Measurements from ENCODE around the gene VWA8.
"Not testable (repeated sequence)": the region's sequence is repeated elsewhere in the genome, so short reads cannot be mapped to it uniquely, and the experiment has no call there.

Gene VWA8

DNA sequence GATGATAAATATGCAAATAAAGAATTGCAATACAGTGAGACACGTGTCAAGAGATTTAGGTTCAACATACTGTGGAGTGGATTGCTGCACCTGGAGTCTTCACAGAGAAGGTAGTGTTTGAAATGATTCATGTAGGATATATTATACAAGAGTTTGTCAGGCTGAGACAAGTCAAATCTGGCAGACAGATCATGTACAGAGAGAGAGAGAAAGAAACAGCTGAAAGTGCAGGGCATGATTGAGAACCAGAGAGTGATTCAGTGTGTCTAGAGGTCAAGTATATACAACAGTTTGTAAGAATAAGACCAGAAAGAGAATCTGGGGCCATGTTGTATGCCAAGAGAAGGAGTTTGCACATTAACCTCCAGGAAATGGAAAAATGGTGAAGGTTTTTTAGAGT, 2.1 kb upstream of the VWA8 start:
- FAIRE-seq: no peak

DNA sequence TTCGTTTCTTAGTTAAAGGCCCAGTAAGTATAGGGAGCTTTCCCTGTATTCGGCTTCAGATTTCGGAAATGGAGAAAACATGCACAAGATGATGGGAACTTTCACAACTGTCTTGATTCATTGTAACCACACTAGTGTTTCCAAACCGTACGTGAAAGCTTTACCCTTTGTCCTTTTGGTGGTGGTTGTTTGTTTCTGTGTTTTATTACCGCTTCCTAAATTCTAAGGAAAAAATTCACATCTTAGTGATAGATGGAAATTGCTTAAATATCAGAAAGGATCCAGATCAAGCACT, 504 bp upstream of the VWA8 start:
- FAIRE-seq: no peak

DNA sequence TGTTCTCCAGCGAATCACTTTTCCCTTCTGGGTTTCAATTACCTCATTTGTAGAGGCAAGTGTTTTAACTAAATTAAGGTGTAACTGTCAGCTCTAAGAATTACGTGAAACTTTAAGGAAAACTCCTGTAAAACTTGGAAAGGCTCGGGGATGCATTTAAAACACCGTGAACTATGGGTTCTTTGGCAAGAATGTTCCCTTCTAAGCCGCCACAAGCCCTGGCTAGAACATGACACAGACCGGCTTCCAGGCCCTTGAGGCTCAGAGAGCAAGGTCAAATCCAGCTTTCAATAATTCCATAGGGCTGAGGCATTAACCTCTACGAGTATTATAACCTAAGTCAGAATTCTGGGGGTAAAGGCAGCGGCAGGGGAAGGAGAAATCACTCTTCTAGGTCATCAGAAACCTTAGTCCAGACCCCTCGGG, 685 bp downstream of the VWA8 start:
- no peak for FAIRE-seq

DNA sequence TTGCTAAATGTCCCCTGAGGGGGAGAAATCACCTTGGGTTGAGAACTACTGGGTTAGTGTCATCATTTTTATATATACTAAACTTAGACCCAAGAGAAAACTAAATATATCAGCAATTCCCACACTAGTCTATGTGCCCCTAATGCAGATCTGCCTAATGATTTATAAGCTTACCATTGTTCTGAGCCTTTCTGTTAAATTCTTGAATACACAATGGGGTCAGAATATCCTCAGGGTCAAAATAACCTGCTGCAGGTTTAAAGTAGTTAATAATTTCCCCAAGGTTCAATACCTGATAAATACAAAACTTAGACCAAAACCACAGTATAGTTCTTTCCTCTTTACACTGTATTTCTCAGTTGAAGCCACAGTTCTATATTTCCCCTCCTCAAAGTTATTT, 4.6 kb downstream of the VWA8 start:
- no peak for FAIRE-seq

DNA sequence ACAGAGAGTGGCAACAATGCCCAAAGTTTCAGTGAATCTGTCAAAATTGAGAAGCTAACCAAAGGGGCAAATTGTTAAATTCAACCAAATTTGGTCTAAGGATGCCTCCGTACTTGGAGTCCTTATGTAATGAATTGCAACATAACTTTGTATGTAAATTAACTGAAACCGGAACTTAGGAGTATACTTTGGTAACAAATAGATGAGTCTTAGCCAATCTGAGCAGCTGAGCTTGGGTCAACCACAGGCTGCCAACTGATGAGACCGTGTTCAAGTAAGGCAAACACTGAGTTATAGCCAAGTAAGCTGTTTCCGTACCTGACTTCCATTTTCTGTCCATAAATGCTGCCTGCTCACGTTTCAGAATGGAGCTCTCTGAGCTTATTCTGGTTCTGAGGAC, 5.3 kb downstream of the VWA8 start:
- no peak for FAIRE-seq

DNA sequence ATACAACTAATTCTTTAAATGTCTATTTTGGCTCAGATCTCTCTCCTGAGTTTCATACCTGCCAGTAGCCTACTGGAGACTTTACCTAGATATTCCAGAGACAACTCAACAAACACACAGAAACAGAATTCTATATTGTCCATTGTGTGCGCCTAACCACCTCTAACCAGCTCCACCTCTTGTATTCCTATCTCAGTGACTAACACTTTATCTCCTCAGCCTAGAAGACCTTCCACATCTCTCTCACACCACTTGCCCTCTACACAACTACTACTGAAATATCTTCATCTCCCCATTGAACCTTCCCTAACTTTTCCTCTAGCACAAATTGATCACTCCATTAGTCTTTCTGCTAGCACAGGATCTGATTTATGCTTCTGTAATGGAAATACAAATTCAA, 6.7 kb downstream of the VWA8 start:
- FAIRE-seq: no peak

DNA sequence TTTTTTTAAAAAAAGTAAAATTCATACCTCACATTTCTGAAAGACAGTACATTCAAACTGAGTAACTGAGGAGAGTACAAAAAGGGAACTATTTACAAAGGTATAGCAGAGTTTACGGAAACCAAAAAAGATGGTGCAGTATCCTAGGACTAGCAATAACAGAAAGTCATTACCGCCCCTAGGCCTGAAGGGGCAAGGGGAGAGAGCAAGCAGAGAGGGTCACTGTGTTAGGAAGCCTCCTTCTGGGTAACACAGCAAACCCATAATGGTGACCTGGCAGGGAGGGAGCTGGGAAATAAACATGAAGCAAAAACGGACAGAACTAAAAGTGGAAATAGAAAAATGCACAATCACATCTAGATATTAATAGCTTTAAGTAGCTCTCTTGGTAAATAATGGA, 8.2 kb downstream of the VWA8 start:
- FAIRE-seq: no peak

DNA sequence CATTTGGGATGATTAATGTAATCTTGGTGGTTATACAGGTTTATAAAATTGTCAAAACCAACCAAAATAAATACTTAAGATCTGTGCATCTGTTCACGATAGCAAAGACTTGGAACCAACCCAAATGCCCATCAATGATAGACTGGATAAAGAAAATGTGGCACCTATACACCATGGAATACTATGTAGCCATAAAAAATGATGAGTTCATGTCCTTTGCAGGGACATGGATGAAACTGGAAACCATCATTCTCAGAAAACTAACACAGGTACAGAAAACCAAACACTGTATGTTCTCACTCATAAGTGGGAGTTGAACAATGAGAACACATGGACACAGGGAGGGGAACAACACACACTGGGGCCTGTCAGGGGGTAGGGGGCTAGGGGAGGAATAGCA, 11.8 kb downstream of the VWA8 start:
- FAIRE-seq: not testable (repeated sequence)

DNA sequence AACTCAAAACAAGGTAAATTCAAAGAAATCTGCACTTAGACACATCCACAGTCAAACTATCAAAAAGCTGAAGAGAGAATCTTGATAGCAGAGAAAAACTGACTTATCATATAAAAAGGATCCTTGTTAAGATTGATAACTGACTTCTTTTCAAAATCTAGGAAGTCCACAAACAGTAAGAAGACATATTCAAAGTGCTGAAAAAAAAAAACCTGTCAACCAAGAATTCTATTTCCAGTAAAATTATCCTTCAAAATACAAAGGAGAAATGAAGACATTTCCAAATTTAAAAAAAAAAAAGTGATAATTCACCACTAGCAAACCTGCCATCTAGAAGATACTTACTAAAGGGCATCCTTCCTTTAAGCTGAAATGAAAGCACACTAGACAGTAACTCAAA, 15.0 kb downstream of the VWA8 start:
- FAIRE-seq: no peak

DNA sequence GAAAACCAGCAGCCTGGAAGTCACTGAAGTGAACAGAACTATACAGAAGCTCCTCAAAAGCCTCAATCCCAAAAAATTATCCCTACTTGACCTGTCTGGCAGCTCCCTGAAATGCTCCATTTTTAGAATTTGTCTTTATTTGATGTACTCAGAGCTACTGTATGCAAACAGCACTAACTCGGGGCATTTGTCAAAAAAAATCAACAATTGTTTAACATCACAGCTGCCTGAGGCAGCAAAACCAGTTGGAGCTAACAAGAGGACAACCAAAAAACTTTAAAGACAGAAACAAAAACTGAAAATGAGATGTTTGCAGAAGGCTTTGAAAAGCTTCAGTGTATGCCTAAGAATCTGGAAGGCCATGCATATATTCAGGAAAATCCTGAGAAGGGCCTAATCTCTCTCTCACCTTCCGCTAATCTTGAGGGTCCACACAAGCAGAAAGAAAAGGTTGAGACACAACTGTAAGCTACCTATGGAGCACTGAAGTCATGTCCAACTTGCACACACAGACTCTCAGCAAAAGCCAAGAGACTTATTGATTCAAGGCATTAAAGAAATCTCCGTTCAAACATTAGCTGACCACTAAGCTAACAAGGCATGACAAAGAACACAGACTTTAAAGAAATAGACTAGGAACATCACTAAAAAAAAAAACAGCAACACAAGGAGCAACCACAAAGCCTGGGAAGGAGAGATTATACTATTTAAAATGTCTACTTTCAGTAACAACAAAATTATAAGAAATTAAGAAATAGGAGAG, 16.1 kb downstream of the VWA8 start:
- no peak for FAIRE-seq

DNA sequence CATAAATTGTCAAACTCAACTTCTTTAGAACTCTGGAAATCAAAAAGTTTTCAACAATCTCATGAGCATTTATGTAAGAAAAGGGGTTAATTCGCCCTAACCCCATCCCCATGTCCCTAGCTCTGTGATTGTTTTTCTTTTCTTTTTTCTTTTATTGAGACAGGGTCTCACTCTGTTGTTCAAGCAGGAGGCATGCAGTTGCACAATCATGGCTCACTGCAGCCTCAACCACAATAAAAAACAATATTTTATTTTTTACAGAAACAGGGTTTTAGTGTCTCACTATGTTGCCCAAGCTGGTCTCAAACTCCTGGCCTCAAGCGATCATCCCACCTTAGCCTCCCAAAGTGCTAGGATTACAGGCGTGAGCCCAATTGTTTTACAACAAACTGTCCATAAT, 16.7 kb downstream of the VWA8 start:
- no peak for FAIRE-seq

DNA sequence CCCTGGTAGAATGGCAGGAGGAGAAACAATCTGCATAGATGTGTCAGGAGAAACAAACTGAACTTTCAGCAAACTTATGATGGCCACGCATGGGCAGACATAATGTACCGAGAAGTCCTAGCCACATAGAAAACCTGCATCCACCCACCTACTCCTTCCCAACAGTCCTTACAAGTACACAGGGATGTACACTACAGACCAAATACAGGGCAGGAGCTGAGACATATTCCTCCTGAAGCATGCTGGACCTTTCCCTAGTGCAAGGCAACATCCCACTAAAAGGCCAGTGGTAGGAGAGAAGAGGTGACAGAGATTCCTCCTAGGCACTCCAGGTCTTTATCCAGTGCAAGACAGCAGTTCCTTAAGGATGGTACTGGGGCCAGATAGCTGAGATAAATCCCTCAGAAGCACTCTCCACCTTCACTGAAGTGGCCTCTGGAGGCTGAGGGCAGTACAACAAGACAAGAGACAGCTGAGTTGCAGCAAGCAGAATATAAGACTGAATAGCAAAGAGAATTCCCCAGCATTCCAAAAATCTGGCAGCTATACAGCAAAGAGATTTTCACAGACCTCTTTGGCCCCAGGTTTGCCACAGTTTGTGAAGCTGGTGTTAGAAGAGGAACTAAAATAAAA, 18.3 kb downstream of the VWA8 start:
- no peak for FAIRE-seq

DNA sequence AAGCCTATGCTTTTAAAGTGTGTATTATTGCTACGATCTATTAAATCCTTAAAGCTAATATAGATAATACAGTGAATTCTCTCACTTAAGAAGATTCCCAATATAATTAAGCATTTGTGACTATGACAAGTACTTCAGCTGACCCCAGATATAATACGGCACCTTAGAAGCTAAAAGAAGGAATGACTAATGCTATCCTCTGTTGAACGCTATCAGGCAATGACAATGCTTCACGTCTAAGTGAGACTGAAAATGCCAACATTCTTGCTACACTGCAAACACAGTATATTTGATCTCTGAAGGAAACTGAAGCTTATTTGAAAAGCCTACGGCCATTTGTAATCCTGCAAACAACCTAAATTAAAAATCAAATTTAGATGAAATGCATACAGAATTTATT, 19.7 kb downstream of the VWA8 start:
- no peak for FAIRE-seq

DNA sequence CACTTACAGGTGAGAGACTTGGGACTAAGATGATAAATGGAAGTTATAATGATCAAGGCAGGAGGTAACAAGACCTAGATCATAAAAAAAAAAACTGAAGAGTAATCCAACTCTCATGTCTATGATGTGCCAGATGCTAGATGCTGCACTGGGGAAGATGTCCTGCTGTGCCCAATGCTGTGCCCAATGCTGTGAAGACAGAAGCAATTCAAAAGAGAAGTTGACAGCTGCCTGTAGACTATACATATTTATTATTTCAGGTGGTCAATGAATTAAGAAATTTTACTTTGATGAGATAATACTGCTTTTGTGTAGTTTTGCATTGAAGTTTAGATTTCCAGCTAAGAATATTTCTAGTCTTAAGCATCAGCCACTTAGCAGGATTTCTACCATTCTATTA, 21.5 kb downstream of the VWA8 start:
- no peak for FAIRE-seq

DNA sequence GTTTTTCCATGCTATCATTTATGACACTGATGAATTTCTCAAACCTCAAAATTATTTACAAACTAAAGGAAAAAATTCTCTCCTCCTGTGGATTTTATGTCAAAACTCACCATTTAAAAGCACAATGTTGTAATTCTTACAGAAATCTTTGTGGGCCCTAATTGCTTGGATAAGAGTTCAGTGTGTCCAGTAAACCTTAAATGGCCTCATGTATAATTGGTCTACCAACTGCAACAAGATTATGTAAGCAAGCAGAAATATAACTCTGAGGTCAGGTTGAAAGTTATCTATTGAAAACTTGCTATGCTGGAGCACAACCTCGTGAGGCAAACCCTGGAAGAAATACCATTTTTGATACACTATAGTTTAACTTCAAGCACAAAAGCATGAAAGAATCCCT, 22.0 kb downstream of the VWA8 start:
- no peak for FAIRE-seq

DNA sequence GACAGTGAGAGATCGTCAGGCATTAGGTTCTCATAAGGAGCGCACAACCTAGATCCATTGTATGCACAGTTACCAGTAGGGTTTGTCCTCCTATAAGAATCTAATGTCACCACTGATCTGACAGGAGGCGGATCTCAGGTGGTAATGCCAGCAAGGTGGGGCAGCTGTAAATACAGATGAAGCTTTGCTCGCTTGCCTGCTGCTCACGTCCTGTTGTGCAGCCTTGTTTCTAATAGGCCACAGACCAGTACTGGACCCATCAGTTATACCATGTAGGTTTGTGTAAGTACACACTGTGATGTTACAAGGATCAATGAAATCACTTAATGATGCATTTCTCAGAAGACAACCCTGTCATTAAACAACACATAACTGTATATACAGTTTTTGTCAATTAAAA, 23.5 kb downstream of the VWA8 start:
- FAIRE-seq: no peak

DNA sequence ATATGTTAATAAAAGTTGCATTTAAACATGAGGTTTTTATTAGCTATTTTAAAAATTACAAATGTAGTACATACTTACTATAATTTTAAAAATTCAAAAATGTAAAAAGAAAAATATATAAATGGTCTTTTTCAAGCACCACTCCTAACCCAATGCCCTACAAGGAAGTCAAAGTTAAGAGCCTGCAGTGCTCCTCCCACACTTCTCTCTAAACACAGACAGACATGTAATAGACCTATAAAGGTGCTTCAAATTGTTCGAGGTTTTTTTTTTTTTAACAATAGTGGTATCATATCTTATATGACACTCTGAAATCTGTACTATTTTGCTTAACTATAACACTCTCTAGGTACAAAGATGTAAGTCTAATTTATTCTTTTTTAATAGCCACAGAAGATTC, 25.4 kb downstream of the VWA8 start:
- no peak for FAIRE-seq

DNA sequence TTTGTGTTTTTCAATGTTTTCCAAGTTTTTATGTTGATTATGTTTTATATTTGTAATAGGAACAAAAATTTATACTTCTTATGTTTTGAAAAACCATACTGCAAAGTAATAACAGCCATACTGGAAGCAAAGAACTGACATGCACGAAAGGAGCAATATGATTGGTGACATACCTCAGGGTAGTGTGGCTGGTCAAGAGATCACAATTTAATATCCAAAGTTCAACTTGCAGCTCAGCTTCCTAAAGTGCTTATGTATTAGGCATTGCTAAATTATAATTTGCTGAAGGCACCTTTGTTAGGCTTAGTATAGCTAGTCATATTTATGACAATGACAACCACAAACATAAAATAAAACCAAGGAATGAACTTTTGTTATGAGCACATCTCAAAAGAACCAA, 25.9 kb downstream of the VWA8 start:
- no peak for FAIRE-seq

DNA sequence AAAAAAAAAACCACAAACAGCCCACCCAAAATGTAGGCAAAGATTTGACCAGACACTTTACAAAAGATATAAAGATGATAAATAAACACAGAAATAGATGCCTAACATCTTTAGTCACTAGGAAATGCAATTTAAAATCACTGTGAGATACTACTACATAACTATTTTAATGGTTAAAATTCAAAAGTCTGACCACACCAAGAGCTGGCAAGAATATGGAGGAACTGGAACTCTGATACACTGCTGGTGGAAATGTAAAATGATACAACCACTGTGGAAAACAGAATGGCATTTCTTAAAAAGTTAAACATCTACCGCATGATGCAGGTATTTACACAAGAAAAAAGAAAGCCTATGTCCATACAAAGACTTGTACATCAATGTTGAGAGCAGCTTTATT, 26.8 kb downstream of the VWA8 start:
- FAIRE-seq: peak; percentile 11

DNA sequence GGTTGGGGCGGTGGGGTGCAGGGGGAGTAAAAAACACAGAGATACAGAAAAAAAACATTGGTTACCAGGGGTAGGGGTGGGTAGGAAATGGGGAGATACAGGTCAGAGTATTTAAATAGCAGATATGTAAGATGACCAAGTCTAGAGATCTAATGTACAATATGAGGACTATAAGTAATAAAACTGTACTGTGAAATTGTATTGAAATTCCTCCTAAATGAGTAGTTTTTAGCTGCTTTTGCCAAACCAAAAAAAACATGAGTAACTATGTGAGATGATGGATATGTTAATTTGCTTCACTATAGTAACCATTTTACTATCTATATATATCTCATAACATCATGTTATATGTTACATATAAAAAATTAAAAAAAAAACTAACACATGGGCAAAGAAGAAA, 29.6 kb downstream of the VWA8 start:
- no peak for FAIRE-seq

DNA sequence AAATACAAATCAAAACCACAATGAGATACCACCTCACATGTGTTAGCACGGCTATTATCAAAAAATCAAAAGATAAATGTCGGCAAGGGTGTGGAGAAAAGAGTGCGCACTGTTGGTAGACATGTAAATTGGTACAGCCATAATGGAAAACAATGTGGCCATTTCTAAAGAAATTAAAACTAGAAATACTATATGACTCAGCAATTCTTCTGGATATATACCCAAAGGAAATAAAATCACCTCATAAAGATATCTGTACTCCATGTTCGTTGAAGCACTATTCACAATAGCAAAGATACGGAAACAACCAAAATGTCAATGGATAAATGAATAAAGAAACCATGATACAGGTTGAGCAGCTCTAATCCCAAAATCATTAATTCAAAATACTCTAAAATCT, 30.8 kb downstream of the VWA8 start:
- no peak for FAIRE-seq

DNA sequence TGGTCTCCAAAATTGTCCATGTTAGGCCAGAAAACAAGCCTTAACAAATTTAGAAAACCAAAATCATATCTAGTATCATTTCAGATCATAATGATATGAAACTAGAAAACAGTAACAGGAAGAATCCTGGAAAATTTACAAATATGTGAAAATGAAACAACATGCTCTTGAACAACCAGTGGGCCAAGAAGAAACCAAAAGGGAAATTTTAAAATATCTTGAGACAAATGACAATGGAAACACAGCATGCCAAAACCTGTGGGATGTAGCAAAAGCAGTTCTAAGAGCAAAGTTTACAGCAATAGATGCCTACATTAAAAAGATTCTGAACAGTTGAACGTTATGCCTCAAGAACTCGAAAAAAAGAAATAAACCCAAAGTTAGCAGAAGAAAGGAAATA, 32.6 kb downstream of the VWA8 start:
- no peak for FAIRE-seq

DNA sequence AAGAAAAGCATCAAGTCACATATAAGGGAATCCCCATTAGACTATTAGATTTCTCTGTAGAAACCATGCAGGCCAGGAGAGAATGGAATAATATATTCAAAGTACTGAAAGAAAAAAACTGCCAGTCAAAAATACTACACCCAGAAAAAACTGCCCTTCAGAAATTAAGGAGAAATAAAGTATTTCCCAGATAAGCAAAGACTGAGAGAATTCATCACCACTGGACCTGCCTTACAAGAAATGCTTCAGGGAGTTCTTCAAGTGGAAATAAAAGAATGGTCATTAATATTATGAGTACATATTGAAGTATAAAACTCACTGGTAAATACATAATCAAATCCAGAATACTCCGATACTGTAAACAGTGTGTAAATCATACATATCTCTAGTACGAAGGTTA, 35.9 kb downstream of the VWA8 start:
- FAIRE-seq: peak; percentile 44

DNA sequence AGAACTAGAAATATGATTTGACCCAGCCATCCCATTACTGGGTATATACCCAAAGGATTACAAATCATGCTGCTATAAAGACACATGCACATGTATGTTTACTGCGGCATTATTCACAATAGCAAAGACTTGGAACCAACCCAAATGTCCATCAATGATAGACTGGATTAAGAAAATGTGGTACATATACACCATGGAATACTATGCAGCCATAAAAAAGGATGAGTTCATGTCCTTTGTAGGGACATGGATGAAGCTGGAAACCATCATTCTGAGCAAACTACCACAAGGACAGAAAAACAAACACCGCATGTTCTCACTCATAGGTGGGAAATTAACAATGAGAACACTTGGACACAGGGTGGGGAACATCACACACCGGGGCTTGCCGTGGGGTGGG, 38.0 kb downstream of the VWA8 start:
- FAIRE-seq: not testable (repeated sequence)

DNA sequence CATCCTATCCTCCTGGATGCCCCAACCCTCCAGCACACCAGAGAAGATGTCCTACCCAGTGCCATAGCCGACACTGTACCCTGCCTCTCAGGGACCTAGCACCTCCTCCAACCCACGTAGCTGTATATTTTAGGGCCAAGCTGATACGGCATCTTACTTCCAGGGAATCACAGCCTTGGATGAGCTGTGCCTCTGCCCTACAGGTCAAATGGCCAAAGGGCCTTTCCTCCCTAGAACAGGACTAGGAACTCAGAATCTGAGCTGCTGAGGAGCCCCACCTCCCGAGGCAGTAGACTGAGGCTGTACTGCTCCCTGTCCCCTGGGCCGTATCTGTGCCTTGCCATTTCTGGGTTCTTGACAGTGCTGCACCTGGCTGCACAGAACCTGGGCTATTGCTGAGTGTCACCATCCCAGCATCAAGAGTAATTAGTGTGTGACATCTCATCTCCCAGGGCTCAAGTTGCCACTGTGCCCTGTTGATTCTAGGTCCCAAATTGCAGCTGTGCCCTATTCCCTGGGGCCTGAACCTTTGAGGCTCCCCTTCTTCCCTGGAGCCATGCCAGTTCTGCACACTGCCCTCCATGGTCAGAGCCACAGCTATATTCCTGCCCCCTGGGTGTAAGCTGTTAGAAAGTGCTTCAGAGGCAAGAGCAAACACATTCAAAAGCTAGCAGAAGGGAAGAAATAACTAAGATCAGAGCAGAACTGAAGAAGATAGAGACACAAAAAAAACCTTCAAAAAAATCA, 41.0 kb downstream of the VWA8 start:
- FAIRE-seq: no peak
